ENCODE data around the gene ANG.

Gene ANG

GRCh38 chr14:20684662-20685456 lies 3.7 kb upstream of the ANG start:
- DNase-seq (ENCODE audit: low read depth, low spot score) = peak; percentile 56
- in situ Hi-C loops (cut with HindIII; ENCODE audit: low sequenced_read_pairs) = no loop called here

GRCh38 chr14:20686386-20687143 lies 2.0 kb upstream of the ANG start:
- no peak overlapping the region for H3K4me3 ChIP-seq (ENCODE audit: low read depth, low read length)
- no peak for DNase-seq (ENCODE audit: low read depth, low spot score)
- no peak for TF ChIP-seq CTCF (IDR thresholded peaks at IDR 0.05; ENCODE audit: low read depth, low read length)
- in situ Hi-C loops (cut with HindIII; ENCODE audit: low sequenced_read_pairs) = no loop called here

More at GRCh38 chr14:20684662-20685456, 3.7 kb upstream of the ANG start:
- no peak for TF ChIP-seq CTCF (IDR thresholded peaks at IDR 0.05; ENCODE audit: low read depth, low read length)
- peak overlapping the region; percentile 83 for H3K4me3 ChIP-seq (ENCODE audit: low read depth, low read length)

GRCh38 chr14:20687362-20688166 lies 1.0 kb upstream of the ANG start:
- in situ Hi-C loops (cut with HindIII; ENCODE audit: low sequenced_read_pairs) = no loop called here
- DNase-seq (ENCODE audit: low read depth, low spot score) = no peak
- TF ChIP-seq CTCF (IDR thresholded peaks at IDR 0.05; ENCODE audit: low read depth, low read length) = no peak
- H3K4me3 ChIP-seq (ENCODE audit: low read depth, low read length) = no peak overlapping the region

GRCh38 chr14:20690848-20691640 lies 2.5 kb downstream of the ANG start:
- TF ChIP-seq CTCF (IDR thresholded peaks at IDR 0.05; ENCODE audit: low read depth, low read length) = peak; percentile 83
- in situ Hi-C loops (cut with HindIII; ENCODE audit: low sequenced_read_pairs) = no loop called here
- H3K4me3 ChIP-seq (ENCODE audit: low read depth, low read length) = no peak overlapping the region
- peak; percentile 70 for DNase-seq (ENCODE audit: low read depth, low spot score)

GRCh38 chr14:20692116-20692751 lies 3.7 kb downstream of the ANG start:
- no peak overlapping the region for H3K4me3 ChIP-seq (ENCODE audit: low read depth, low read length)
- DNase-seq (ENCODE audit: low read depth, low spot score) = no peak
- in situ Hi-C loops (cut with HindIII; ENCODE audit: low sequenced_read_pairs) = no loop called here
- TF ChIP-seq CTCF (IDR thresholded peaks at IDR 0.05; ENCODE audit: low read depth, low read length) = no peak

Measured in astrocyte of the spinal cord (primary cell).